GM18873 (cell line): ENCODE measurements around the gene TGIF1.

Experiments
- ATAC-seq: cut with Tn5 transposase; IDR thresholded peaks from one replicate; pipeline ENCODE4 v1.9.1; 2021; ENCODE audit warnings: mild to moderate bottlenecking, moderate library complexity, moderate number of reproducible peaks; ENCODE audit not compliant: unreplicated experiment, low FRiP score

TGIF1 gene

DNA sequence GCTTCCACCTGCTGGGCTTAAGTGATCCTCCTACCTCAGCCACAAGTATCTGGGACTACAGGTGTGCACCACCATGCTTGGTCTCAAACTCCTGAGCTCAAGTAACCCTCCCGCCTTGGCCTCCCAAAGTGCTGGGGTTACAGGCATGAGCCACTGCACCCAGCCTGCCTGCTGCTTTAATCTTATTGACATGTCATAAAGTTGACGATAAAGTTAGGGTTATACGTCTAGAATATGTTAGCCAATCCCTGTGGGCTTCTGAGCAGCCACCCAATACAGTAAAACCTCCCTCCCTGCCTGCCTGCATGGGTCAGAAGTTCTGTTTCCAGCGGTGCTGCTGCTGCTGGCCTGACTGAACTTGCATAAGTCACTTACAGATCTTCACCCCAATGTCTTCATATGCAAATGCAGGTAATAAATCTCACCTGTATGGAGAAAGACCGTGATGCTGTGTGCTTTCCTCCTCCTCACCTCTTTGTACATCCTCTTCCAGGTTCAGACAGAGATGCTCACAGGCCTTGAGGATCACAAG, 30.1 kb downstream of the TGIF1 start:
- no peak for ATAC-seq

DNA sequence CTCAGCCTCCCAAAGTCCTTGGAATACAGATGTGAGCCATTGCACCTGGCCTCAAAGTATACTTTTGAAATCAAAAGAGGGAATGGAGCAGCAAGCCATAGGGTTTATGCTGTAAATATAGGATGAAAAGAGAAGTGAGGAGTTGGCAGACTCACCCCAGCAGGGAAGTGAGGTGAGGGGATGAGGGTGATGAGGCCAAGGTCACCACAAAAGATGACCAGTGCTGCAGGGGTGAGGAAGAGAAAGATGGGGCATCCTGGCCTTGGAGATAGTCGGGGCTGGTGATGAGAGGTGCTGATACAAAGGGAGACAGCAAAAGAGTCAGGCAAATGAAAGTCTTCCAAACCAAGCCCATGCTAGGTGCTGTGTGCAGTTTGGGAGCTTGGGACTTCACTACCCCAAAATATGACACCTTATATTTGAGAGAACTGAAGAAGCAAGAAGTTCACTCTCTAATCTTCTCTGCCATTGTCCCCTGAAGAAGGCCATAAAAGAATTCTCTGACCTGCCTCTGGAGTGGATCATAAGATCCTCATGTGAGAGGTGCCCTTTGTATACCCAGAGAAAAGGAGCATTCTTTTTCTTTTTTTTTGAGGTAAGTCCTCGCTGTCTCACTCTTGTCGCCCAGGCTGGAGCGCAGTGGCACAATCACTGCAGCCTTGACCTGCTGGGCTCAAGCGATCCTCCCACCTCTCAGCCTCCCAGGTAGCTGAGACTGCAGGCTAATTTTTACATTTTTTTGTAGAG, 31.0 kb downstream of the TGIF1 start:
- ATAC-seq, result no peak

GRCh38 chr18:3481696-3482210, 31.8 kb downstream of the TGIF1 start:
- no peak for ATAC-seq

- no peak for ATAC-seq
These were observed 32.3 kb downstream of the TGIF1 start for GRCh38 chr18:3482258-3482657.

DNA sequence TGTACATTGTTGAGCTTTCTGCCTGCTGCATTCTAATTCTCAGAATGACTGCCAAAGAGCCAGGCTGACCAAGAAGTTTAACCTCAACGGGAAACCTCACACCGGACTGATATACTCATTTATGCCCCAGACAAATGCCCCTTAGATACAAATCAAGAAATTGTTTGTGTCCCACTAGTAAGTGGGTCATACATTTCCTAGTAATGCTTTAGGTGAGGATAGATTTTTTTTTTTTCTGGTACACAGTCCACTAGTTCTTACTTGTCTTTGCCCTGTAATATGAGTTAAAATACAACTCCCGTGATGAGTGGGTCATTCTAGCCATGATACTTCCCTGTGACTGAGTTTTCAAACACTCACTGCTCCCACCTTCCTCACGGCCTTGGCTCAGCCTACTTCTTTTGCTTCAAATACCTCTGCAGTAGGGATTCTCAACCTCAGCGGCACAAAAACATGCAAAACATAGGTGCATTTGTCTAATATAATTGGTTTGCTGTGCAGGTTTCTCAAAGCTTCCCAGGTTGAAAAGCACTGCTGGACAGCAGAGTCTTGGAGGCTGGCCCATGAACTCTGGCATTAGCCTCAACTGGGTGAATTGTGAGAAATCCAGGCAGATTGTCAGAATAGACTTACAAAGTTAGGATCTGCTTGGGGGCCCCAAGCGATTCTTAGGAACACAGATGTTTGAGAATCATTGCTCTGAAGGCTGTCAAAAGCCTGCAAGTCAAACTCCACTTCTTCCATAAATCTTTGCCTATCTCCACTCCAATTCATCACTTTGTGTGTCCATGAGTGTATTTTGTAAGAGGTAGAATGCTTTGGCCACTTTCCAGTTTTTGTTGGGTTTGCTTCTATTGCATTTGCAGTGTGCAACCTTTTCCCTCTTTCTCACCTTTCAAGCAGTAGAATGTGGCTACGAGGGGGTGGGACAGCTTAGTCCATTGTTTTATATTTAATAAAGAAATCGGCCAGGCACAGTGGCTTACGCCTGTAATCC, 35.5 kb downstream of the TGIF1 start:
- ATAC-seq, result peak; percentile 78

- no peak for ATAC-seq
These were observed 36.5 kb downstream of the TGIF1 start for GRCh38 chr18:3486512-3486911.

DNA sequence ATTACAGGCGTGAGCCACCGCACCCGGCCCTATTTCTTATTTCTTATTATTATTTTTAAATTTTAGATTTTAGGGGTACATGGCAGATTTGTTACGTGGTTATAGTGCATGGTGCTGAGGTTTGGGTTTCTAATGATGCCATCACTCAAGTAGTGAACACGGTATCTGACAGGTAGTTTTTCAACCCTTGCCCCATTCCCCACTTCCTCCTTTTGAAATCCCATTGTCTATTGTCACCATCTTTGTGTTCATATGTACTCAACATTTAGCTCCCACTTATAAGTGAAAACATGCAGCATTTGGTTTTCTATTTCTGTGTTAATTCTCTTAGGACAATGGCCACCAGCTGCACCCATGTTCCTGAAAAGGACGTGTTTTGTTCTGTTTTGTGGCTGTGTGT, 39.5 kb downstream of the TGIF1 start:
- ATAC-seq, result no peak

DNA sequence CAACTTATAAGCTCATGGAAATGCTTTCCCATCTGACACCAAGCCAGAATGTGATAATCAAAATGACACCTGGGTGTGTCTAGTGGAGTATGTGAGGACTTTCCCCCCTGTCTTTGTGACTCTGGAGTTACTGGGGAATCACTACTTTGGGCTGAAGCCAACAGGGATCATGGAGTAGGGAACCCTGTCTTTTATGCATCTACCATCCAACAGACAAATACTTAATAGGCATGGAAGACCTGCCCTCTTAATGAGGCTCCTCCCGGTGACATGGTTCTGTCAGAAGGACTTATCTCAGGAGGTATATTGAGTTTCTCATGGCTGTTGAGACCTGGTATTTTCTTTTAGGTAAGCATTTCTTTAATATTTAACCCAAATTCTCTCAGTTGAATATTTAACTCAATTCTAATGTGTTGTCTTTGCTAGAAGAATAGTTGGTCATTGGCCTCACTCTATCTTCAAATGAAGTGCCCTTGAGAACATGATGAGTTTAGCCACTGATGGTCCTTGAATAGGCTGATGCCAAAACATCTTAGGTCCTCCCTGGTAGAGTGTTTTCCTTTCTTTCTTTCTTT, 42.1 kb downstream of the TGIF1 start:
- no peak for ATAC-seq

DNA sequence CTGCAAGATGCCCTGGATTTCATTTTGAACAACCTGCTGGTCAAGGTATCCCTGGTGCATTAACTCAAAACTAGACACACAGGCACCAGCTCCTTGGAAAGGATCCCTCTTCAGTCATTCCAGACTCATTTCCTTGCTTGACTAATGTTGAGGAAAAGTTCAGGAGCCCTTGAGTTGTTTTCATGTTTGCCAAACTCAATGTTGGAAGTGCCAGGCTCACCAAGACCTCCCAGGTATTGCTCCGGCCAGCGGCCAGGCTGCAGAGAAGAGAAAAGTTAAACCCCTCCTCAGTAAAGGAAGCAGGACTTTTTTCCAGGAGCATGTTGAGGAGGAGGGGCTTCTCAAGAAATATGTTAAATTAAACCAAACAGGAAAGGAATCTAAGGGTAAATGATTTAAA, 42.7 kb downstream of the TGIF1 start:
- ATAC-seq, result no peak

- ATAC-seq, result no peak
These were observed 43.7 kb downstream of the TGIF1 start for GRCh38 chr18:3493501-3494244.

GRCh38 chr18:3494245-3494526, 44.2 kb downstream of the TGIF1 start:
- no peak for ATAC-seq

- no peak for ATAC-seq
These were observed 44.6 kb downstream of the TGIF1 start for GRCh38 chr18:3494569-3494968.

DNA sequence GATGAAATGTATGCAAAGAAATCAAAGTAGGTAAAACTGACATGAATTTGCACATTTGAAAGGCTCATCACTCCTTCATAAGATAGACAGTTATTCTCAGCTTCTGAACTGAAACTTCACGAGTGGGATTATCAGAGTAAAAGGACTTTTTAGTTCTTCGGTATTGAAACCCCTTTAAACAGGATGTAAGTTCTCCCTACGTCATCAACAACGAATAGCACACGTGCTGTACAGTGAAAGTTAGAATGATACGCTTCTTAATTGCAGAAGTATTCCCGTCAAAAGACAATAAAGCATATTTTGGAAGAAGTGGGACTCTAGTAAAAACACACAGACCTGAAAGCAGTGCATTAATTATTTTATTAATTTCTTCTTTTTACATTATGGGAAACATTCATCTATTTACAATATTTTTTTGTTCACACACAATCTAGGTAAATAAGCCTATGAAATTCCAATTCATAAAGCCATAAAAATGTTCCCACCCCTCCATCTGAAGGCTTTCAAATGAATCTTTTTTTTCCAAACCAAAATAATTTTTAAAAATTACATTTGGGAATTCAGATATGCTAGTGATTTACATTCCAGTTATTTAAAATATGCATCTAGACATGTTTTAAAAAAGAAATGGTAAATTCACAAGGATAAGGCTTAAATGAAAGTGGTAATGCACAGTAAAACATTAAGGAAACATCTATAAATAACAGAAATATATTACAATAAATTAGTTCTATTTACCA, 45.9 kb downstream of the TGIF1 start:
- no peak for ATAC-seq

DNA sequence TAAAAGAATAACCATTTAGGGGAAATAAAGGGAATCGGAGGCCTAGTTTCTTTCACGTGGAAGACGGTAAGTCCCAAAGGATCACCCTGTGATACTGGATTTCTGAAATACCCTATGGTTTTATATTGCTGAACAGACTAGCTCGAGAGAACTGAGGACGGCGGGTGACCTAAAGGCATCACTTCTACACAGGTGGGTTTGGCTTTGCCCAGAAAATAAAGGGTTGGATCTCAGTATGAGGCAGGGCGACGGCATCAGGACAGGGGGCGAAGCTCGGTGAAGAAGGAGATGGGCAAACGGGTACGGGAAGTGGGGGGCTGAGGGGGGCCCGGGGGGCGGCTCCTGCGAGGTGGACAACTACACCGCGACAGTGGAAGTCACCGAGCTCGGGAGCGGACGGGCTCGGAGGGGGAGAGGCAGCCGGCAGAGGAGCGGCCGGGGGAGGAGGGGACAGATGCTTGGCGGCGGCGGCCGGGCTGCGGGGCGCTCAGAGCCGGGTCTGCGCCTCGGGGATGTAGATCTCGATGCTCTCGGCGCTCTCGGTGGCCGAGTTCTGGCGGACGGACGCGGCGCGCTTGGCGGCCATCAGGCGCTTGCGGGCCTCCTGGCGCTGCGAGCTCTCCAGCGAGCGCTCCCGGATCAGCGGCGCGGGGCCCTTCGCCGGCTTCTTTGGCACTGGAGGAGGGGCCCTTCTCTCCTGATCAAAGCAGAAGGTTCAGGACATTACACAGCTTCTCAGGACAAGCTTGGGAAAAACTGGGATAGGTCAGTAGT, 48.9 kb downstream of the TGIF1 start:
- no peak for ATAC-seq

GRCh38 chr18:3499501-3499900, 49.5 kb downstream of the TGIF1 start:
- ATAC-seq, result no peak

GRCh38 chr18:3500016-3500415, 50.0 kb downstream of the TGIF1 start:
- no peak for ATAC-seq

DNA sequence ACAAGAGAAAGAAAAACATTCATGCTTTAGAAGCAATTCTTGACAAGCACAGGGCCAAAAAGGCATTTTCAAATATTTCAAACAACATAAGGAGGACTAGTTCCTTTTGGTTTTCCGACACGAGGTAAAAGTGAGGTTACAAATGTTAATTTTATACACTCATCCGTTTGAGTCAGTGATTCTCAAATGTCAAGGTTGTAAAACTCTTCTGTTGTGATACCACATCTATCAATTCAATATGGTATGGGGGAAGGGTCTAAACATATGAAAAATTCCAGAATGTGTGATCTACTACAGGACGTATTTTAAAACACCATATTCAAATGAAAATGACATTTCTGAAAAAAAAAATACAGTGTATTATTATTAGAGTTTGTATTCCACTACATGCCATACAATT, 52.7 kb downstream of the TGIF1 start:
- ATAC-seq, result no peak

GRCh38 chr18:3504637-3505036, 54.7 kb downstream of the TGIF1 start:
- no peak for ATAC-seq
